ENCODE data around the gene ZNF688.

The ZNF688 gene

DNA sequence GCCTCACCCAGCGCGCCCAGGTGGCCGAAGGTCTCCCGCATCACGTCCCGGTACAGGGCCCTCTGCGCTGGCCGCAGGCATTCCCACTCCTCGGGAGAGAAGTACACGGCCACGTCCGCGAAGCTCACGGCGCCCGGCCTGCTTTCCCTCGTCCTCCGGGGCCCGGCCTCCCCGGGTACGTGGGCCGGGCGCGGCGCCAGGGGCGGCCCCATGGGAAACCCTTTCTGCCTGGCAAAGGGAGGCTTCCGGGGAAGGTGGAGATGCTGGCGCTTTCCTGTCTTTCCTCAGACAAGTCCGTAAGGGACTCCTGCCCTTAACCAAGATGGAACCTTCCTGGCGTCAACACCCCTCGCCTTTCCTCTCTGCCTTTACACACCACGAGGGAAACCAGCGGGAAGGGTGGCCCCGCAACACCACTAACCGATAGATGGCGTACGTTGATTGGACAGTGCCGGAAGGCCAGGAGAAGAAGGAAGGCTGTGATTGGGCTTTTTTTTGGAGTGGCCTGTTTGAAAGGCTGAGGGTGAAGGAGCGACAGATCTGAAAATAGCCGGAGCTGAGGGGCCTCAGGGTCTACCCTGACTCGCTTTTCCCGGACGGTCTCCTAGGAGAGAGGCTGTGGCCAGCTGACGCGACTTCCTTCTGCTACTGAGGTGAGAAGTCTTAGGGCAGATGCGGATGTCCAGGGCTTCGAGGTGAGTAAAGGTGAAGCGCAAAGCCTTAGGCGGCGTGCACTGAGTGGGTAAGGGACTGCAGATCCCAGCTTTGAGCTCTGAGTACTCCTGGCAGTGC, 14.1 kb upstream of the ZNF688 start, which contains the start of gene ZNF785:
ZNF785 (minus strand) TSS at position 298 of the 792 bp plus-strand sequence; CDS start at position 212, 86 bp downstream.
- peak; percentile 59 for DNase-seq (ENCODE audit: low read depth)

DNA sequence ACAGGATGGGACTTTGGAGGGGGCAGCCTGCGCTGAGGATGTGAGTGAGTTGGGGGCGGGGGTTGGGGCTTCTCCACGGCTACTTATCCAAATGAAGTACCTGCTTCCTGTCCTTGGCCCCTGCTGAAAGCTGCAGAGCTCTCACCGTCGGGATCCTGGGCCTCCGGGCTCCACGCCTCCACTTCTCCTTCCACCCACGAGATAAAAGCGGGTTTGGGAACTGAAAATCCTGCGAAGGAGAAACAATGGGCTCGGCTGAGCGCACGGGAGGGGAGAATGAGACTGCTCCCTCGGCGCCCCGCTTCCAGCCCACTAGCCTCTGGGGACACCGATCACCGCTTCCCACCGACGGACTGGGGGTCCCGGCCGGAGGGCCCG, 13.5 kb upstream of the ZNF688 start:
- no peak for DNase-seq (ENCODE audit: low read depth)

DNA sequence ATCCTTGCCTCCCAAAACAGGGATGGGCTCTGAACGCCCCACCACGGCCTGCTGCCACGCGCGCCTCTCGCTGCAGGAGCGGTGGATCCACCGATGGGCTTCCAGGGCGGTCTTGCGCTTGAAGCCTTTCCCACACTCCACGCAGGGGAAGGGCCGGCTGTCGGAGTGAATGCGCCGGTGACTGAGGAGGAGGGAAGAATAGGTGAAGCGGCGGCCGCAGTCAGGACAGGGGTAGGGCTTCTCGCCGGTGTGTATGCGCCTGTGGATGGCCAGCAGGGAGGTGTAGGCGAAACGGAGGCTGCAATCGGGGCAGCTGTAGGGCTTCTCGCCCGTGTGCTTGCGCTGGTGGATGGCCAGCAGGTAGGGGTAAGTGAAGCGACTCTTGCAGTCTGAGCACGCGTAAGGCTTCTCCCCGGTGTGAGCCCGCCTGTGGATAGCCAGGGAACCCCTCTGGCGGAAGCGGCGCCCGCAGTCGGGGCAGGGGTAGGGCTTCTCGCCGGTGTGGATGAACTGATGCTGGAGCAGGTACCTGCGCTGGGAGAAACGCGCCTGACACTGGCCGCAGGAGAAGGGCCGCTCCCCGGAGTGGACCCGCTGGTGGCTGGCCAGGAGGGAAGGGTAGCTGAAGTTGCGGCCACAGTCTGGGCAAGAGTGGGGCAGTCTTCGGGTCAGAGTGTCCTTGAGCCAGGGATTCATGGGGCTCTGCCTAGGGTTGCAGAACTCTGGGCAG, 11.3 kb upstream of the ZNF688 start:
- DNase-seq (ENCODE audit: low read depth) = no peak

DNA sequence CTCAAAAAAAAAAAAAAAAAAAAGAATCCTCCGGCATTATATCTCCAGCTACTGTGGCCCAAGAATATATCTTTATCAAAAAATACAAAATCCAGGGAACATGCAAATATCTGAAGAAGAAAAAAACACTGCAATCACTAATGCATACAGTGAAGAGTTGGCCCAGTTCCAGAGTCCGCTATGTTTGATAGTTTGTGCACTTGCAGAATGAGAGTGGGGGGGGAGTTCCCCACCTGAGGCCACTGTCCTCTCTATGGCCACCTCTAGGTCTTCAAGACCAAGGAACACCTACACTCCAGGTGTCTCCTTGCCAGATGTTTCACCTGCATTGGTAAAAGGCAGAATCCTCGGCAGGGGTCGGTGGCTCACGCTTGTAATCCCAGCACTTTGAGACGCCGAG, 9.9 kb upstream of the ZNF688 start:
- DNase-seq (ENCODE audit: low read depth) = no peak

DNA sequence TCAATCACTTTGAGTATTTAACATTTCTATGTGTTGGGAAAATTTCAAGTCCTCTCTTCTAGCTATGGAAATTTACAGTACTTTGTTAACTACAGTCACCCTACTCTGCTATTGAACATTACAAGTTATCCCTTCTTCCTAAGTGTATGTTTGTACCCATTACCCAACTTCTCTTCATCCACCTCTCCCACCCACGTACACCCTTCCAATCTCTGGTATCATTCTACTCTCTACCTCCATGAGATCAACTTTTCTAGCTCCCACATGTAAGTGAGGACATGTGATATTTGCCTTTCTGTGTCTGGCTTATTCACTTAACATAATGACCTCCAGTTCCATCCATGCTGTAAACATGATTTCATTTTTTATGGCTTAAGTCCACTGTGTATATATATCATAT, 3.2 kb upstream of the ZNF688 start:
- no peak for DNase-seq (ENCODE audit: low read depth)

DNA sequence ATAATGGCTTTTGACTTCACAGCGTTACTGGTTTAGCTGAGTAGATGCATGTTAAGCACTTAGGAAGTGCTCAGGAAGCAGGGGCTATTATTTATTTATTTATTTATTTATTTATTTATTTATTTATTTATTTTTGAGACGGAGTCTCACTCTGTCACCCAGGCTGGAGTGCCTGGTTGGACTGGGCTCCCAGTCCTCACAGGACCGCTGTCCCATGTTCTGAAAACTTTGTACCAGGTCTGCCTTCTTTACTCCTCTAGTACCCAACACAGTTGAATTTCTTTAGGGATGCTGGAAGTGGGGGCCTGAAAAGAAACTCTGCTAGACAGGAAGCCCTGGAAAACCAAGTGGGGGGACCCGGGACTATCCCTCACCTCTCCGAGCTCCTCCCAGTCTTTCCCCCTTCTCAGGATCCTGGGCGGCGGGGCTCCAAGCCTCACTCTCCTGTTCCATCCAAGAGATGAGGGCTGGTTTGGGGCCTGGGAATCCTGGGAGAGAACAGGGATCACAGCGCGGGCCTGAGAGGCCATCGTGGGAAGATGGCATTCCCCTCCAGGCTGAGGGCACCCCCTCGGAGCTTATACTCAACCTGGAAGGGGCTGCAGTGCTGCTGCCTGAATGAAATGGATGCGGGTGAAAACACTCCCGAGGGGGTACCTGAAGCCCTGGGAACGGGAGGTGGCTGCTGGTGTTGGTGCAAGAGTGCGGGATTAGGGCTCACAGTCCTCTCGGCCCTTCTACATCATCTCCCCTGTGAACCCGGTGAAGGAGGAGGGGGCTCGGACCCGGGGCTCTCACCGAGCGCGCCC, 674 bp downstream of the ZNF688 start:
- DNase-seq (ENCODE audit: low read depth) = no peak

DNA sequence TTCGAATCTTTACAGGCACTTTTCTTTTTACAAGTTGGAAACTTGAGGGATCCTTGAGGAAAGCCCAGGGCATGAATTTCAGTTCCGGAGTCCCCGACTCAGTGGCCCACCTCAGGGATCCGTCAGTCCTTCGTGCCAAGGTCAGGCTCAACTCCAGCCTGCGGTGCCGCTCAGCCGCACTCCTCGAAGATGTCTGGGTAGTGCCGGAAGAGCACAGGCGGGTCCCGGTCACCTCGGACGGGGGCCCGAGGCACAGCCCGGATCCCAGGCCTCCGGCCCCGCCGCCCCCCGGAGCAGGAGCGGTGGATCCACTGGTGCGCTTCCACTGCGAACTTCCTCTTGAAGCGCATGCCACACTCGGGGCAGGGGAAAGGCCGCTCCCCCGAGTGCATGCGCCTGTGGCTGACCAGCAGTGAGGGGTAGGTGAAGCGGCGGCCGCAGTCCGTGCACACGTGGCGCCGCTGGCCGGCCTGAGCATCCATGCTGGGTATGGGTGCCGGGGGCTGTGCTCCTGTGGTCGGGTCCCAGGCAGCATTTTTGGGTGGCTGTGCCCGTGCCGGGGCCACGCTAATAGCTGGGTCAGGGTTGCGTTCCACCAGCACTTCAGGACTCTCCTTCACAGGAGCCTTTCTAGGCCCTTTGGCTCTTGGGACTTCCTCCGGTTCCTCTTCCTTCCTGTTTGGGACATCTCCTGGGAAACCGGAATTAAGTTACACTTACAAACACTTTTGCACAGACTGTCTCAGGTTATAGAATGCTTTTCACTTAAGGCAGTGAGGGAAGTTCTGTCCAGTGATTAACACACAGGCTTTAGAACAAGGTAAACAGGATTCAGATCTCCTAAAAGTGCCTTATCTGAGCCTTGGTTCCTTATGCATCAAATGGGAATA, 1.5 kb downstream of the ZNF688 start:
- no peak for DNase-seq (ENCODE audit: low read depth)

DNA sequence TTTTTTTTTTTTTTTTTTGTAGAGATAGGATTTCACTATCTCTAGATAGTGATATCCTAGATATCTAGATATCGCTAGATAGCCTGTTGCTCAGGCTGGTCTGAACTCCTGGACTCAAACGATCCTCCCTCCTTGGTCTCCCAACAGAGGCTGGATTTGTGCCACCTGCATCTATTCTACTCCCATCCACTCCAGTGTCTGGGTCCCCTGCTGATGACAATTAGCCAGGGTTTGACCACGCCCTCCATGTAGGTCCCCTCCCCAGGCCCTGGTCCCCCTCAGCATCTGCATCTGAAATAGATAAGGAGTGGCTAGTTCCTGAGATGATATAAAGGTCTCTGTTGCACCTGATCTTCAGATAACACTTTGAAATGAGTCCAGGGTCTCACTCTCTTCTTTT, 2.2 kb downstream of the ZNF688 start:
- DNase-seq (ENCODE audit: low read depth) = no peak

DNA sequence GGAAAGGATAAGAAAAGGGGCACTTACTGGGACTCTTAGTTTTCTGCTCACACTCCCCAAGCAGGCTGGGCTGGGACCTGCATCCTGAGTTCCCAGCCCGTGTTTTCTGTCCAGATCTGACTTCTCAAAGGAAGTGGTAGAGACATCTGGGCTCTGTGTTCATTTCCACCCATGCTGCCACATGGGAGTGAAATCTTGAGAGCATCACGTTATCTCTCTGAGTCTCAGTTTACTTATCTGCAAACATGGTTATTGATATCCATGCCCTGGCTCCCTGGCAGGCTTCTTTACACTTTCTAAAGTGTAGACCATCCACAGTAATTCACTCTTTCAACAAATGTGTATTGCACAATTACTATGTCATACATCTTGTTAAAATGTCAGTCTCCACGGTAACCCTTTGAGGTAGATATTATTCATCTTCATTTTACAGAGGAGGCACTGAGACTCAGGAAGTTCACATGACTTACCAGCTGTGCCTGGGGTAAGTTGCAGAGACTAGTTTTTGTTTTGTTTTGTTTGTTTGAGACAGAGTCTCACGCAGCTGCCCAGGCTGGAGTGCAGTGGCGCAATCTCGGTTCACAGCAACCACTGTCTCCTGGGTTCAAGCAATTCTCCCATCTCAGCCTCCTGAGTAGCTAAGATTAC, 3.4 kb downstream of the ZNF688 start:
- no peak for DNase-seq (ENCODE audit: low read depth)

DNA sequence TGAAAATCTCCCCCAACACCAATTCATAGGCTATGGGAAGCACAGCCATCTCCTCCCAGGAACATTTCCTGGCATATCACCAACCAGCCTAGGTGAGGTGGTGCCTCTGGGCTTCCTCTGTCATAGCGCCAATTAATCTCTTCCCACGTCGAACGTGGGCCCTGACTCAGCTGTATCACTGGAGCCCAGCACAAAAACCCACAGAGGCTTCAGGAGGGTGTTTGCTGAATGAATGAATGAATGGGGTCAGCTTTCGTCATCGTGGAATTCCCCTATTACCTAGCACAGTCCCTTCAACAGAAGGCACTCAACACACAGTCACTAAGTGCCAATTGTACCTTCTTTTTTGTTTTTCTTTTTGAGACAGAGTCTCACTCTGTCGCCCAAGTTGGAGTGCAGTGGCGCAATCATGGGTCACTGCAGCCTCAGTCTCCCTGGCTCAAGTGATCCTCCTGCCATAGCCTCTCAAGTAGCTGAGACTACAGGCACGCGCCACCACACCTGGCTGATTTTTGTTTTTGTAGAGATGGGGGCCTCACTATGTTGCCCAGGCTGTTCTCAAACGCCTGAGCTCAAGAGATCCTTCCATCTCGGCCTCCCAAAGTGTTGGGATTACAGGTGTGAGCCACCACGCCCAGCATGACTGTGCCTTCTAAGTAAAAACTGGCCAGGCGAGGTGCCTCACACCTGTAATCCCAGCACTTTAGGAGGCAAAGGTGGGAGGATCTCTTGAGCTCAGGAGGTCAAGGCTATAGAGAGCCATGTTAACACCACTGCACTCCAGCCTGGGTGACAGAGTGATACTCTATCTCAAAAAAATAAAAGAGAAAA, 4.1 kb downstream of the ZNF688 start:
- DNase-seq (ENCODE audit: low read depth) = no peak

DNA sequence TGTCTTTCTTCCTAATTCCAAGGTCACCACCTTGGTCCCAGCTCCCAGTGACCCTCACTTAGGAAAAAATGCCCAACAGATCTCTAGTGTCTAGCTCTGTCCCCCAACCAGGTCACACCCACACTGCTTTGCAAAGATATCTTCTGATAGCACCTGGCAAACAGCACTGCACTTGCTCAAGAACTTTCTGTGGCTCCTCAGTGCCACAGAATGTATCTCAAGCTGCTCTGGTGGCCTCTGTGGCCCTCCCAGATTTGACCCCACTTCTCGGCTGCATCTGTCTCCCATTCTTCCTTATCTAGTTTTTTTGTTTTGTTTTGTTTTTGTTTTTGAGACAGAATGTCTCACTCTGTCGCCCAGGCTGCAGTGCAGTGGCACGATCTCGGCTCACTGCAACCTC, 5.0 kb downstream of the ZNF688 start:
- DNase-seq (ENCODE audit: low read depth) = no peak

DNA sequence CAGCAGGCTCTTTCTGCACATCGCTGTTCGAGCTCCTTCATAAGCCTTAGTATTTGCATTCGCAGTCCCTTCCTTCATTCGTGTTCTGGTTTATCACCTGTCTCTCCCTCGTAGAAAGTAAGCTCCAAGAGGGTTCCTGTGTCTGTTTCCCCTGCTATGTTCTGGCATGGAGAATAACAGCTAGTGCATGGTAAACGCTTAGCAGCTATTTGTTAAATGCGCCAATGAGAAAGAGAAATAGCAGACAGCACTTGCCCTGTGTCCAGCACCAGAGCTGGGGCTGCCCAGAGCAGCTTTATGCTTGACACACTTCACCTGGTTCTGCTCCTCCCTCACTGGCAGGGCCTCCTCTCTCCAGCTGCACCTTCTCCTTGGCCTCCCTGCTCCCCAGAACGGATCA, 5.5 kb downstream of the ZNF688 start:
- no peak for DNase-seq (ENCODE audit: low read depth)

DNA sequence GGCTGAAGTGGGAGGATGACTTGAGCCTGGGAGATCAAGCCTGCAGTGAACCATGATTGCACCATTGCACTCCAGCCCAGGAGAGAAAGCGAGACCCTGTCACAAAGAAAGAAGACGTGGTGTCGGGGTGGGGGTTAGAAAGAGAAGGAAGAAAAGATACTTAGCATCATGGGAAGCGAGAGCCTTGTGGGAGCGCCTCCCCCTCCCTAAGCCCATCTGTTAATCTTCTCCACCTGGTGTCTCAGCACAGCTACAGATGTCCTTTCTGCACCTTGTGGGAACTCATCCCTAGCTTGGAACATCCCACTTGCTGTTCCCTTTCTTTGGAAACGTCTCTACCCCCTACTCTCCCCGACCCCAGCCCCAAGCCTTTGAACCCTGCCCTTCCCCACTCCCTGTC, 6.0 kb downstream of the ZNF688 start:
- no peak for DNase-seq (ENCODE audit: low read depth)

DNA sequence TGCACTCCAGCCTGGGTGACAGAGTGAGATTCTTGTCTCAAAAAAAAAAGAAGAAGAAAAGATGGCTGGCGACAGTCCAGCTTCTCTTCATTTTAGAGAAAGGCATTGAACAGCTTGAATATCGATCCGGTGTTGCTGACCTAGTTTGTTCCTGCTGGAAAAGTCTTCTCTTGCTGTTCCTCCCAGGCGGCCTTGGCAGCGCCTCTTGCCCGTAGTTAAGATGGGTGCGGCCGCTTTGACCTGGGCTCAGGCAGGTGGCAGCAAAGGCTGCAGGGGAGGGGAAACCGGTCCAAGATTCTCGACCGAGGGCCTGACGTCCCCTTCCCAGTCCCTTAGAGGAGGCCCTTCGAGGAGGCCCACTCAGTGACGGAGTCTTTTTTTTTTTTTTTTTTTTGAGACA, 9.5 kb downstream of the ZNF688 start:
- DNase-seq (ENCODE audit: low read depth) = no peak

DNA sequence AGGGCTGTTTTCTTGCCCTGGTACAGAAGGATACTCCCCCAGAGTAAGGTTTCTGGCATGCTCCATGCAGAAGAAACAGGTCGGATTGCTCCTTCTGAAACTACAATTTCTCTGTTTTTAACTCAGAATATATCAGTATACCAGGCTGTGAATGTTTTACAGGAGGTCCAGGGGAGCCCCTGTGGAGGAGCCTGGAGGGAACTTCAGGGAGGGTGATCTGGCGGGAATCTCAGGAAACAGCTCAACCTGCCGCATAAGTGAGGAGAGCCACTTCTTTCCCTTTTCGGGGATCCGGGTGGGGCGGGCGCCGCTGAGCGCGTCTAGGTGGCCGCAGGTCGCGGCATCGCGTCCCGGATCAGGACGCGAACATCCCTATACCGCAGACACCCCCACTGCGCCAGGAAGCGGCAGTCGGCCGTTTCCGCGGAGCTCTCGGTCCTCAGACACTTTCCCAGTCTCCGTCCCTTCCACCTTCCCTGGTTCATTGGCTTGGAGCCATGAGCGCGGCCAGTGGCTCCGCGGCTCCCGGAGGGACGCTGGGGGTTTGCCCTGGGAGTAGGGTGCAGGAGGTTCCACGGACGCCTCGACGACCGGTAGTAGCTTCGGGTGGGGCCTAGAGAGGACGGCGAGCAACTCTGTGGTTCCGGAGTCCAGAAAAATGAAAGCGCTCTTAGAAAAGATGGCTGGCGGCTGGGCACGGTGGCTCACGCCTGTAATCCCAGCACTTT, 10.3 kb downstream of the ZNF688 start:
- DNase-seq (ENCODE audit: low read depth) = no peak

DNA sequence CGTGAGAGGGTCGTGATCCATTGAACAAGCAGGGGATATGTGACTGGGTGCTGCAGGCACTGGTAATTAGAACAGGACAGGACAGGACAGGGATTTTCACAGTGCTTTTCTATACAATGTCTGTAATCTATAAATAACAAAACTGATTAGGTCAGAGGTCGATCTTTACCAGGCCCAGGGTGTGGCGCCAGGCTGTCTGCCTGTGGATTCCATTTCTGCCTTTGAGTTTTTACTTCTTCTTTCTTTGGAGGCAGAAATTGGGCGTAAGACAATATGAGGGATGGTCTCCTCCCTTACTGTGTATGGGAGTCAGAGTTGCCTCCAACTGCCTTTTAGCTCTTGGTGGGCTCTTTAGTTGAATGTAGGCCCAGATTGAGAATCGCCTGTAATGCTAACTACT, 11.8 kb downstream of the ZNF688 start:
- DNase-seq (ENCODE audit: low read depth) = no peak

DNA sequence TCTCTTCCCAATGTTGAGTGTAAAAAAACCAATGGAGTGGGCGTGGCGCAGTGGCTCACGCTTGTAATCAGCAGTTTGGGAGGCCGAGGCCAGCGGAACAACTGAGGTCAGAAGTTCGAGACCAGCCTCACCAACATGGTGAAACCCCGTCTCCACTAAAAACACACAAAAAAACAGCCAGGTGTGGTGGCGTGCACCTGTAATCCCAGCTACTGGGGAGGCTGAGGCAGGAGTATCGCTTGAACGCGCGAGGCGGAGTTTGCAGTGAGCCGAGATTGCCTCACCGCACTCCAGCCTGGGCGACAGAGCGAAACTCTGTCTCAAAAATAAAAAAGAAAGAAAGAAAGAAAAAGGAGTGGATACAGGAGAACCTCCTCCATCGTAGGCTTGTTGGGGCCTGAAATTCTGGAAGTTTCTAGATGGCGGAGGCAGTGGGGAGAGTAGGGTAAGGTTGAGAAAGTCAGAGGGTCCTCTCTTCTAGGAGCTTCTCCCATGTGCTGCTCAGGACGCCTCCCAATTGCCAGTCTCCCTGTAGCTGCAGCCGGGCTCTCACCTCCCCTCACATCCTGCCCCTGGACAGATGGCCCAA, 12.6 kb downstream of the ZNF688 start:
- DNase-seq (ENCODE audit: low read depth) = no peak

DNA sequence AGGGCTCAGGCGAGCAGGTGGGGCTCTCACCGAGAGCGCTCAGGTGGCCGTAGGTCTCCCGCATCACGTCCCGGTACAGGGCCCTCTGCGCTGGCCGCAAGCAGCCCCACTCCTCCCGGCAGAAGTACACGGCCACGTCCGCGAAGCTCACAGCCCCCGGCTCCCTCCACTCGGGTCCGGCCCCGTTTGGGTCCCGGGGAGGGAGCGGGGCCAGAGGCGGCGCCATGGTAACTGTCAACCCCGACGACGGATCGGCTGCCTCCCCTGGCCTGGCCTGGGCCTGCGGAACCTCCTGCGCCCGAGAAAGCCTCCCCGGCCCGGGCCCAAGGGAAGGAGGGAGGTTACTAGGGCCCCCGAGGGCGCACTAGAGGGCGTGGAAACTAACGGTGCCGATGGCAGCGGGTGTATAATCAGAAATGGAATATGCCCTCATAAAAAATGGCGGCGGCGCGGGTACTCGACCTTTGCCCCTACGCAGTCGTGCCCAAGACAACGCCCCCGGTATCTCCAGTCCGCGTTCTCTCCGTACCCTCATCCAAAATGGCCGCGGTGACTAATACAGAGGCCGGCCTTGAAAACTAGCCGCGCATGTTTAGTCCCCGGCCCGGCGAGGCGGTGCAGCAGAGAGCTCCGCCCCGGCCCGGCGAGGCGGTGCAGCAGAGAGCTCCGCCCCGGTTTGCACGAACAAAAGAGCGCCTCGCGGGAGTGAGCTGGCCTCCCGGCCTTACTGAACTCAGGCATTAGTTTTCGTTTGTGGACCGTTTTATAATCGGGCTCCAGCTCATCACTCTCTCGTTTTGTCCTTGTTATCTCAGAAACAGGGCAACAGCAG, 13.3 kb downstream of the ZNF688 start, which contains the start of gene ZNF764:
ZNF764 (minus strand) TSS at position 418 of the 832 bp plus-strand sequence; CDS start at position 226, 192 bp downstream.
- peak; percentile 74 for DNase-seq (ENCODE audit: low read depth)

Measured in stimulated activated CD8-positive, alpha-beta memory T cell treated with anti-CD3 and anti-CD28 coated beads, Interleukin-15, amount 100 ng/mL, for 24 hours (primary cell).